Astrocyte (in vitro differentiated cells and primary cell): ENCODE measurements around the gene RANGAP1.

Experiments
- EZH2 ChIP-seq: IDR thresholded peaks from 2 replicates; pipeline ENCODE4 v1.6.1; 2012; ENCODE audit warnings: mild to moderate bottlenecking, low read length, inconsistent platforms; ENCODE audit not compliant: insufficient read depth
- TF ChIP-seq, protein P1 (sequence below): IDR thresholded peaks from 2 replicates; pipeline ENCODE4 v1.5.1; 2011; ENCODE audit warnings: low read depth, mild to moderate bottlenecking, inconsistent platforms, low read length, moderate library complexity; ENCODE audit not compliant: insufficient read depth

- TF ChIP-seq, protein P1, sequence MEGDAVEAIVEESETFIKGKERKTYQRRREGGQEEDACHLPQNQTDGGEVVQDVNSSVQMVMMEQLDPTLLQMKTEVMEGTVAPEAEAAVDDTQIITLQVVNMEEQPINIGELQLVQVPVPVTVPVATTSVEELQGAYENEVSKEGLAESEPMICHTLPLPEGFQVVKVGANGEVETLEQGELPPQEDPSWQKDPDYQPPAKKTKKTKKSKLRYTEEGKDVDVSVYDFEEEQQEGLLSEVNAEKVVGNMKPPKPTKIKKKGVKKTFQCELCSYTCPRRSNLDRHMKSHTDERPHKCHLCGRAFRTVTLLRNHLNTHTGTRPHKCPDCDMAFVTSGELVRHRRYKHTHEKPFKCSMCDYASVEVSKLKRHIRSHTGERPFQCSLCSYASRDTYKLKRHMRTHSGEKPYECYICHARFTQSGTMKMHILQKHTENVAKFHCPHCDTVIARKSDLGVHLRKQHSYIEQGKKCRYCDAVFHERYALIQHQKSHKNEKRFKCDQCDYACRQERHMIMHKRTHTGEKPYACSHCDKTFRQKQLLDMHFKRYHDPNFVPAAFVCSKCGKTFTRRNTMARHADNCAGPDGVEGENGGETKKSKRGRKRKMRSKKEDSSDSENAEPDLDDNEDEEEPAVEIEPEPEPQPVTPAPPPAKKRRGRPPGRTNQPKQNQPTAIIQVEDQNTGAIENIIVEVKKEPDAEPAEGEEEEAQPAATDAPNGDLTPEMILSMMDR = no peak
- TF ChIP-seq EZH2 = no peak
These were observed 41.1 kb upstream of the RANGAP1 start for GRCh38 chr22:41327124-41327523.
